RWPE2 (cell line): ENCODE results near the gene DOCK7.

ENCODE experiments used
- ATAC-seq: fragments of 200-7000 bp; cut with Tn5 transposase; 3 replicates; pipeline ENCODE4 v1.9.1; 2021; ENCODE audit warnings: low read depth
- DNase-seq: peaks from one replicate; pipeline ENCODE4 v3.0.0-alpha.2; 2020; ENCODE audit warnings: low spot score
- H3K27ac ChIP-seq: fragments of 450-650 bp; 2 replicates; pipeline ENCODE4 v1.5.1; 2017; ENCODE audit warnings: mild to moderate bottlenecking; ENCODE audit not compliant: poor library complexity, severe bottlenecking
- H3K27me3 ChIP-seq: fragments of 250-450 bp; sonication (Bioruptor Pico); 2 replicates; pipeline ENCODE4 v1.5.1; 2021; ENCODE audit warnings: mild to moderate bottlenecking, moderate library complexity; ENCODE audit not compliant: insufficient read depth, poor library complexity, severe bottlenecking
- H3K36me3 ChIP-seq: fragments of 250-450 bp; sonication (Bioruptor Pico); 2 replicates; pipeline ENCODE4 v1.5.1; 2020; ENCODE audit warnings: low read depth, mild to moderate bottlenecking, moderate library complexity
- H3K4me1 ChIP-seq: fragments of 250-450 bp; sonication (Bioruptor Pico); 2 replicates; pipeline ENCODE4 v1.5.1; 2021; ENCODE audit warnings: mild to moderate bottlenecking, moderate library complexity; ENCODE audit not compliant: insufficient read depth, poor library complexity, severe bottlenecking
- H3K4me3 ChIP-seq: fragments of 250-450 bp; sonication (Bioruptor Pico); 2 replicates; pipeline ENCODE4 v1.5.1; 2021; ENCODE audit warnings: mild to moderate bottlenecking, moderate library complexity; ENCODE audit not compliant: severe bottlenecking
- H3K9me3 ChIP-seq: fragments of 250-450 bp; sonication (Bioruptor Pico); 2 replicates; pipeline ENCODE4 v1.5.1; 2021; ENCODE audit warnings: mild to moderate bottlenecking, moderate library complexity; ENCODE audit not compliant: severe bottlenecking
- CTCF ChIP-seq: fragments of 450-650 bp; IDR thresholded peaks from one replicate; pipeline ENCODE4 v1.5.1; 2017; ENCODE audit warnings: mild to moderate bottlenecking, moderate library complexity; ENCODE audit not compliant: poor library complexity, severe bottlenecking

DOCK7 gene

GRCh38 chr1:62450301-62450700, 237.9 kb downstream of the DOCK7 start:
- H3K36me3 ChIP-seq = peaks cover 95% of the 10 kb centered on the region
- TF ChIP-seq CTCF = no peak
- H3K4me1 ChIP-seq = no peaks in the 10 kb centered on the region
- no peaks in the 10 kb centered on the region for H3K27me3 ChIP-seq
- H3K4me3 ChIP-seq = no peak overlapping the region
- H3K9me3 ChIP-seq = no peaks in the 10 kb centered on the region
- DNase-seq (no peak), ATAC-seq (no peak)
- H3K27ac ChIP-seq = no peak overlapping the region

DNA sequence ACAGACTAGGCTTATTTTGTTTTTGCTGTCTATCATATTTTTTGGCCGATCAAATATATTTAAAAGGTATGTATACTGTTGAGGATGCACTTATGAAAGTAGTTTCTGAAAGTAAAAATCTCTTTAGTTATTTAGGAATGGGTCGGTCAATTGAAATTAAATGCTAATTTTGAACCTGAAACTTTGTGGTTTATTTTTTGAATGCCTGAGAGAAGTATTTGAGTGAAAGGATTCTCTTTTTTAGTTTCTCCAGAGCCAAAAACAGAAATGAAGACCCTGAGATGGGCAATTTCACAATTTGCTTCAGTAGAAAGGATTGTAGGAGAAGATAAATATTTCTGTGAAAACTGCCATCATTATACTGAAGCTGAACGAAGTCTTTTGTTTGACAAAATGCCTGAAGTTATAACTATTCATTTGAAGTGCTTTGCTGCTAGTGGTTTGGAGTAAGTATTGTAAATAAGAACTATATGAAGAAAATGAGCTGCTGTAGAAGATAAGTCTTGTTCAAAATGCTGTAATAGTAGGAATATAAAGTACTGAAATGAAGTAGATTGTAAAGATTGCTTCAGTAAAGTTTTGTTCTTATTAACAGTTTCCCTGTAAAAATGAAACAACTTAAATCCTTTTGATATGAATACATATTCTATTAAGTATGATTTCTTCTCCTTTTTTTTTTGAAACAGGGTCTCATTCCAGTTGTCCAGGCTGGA, 239.8 kb downstream of the DOCK7 start:
- H3K4me1 ChIP-seq = peaks cover 4% of the 10 kb centered on the region
- no peak overlapping the region for H3K4me3 ChIP-seq
- H3K9me3 ChIP-seq = no peaks in the 10 kb centered on the region
- peaks cover 98% of the 10 kb centered on the region for H3K36me3 ChIP-seq
- TF ChIP-seq CTCF = no peak
- no peaks in the 10 kb centered on the region for H3K27me3 ChIP-seq
- no peak overlapping the region for H3K27ac ChIP-seq
- DNase-seq = no peak
- no peak for ATAC-seq

- Histone ChIP-seq H3K9me3 (no peaks in the 10 kb centered on the region), H3K4me1 (peaks cover 4% of the 10 kb centered on the region), H3K36me3 (peaks cover 100% of the 10 kb centered on the region), H3K27ac (no peak overlapping the region), H3K27me3 (no peaks in the 10 kb centered on the region), H3K4me3 (no peak overlapping the region)
- TF ChIP-seq CTCF = no peak
- DNase-seq (no peak), ATAC-seq (no peak)
These were observed 243.5 kb downstream of the DOCK7 start for GRCh38 chr1:62444701-62445100.

DNA sequence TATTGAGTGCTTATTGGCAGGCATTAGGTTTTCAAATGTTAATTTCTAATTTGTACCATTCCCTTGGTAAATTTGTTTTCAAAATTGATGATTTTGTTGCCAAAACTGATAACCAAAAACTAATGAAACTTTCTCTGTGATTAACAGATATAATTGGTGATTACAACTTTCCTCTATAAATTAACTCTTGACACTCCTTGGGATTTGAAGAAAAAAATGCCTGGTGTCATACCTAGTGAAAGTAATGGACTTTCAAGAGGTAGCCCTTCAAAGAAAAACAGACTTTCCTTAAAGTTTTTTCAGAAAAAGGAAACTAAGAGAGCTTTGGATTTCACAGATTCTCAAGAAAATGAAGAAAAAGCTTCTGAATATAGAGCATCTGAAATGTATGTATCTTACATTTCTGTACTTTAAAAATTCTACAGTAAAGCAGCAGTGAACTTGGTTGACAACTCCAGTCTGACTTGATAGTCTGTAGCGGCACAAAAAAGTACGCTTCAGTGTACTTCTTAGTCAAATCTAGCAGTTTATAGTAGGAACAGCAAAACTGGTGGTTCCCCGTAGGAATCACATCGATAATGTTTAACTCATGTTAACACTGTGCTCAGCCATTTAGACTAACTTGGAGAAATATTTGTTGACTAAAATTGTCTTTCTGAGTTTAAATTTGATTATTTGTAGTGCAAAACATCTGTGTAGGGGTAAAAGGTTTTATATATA, 248.4 kb downstream of the DOCK7 start:
- Histone ChIP-seq H3K4me1 (peaks cover 3% of the 10 kb centered on the region), H3K27me3 (no peaks in the 10 kb centered on the region), H3K36me3 (peaks cover 54% of the 10 kb centered on the region), H3K9me3 (no peaks in the 10 kb centered on the region), H3K4me3 (peak overlapping the region; percentile 83), H3K27ac (no peak overlapping the region)
- ATAC-seq (no peak), DNase-seq (no peak)
- no peak for TF ChIP-seq CTCF

DNA sequence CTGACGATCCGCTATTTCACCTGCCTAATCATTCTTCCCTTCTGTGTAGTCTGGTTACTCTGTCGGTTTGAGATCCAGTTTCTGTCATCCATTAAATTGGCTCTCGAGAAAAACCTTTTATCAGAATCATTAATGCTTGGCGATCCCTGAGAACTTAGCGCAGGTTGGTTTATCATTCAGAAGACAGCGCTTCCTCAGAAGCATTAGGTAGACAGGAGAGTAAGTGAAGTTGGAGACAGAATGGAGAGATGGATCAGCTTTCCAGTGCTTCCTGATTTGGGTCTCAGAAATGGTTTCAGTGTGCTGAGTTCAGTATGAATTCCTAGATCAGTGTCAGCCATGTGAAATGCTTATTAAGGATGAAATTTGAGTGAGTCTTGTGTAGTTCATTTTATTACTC, 250.0 kb downstream of the DOCK7 start:
- H3K4me3 ChIP-seq = peak overlapping the region; percentile 83
- ATAC-seq (no peak), DNase-seq (no peak)
- TF ChIP-seq CTCF = no peak
- H3K4me1 ChIP-seq = no peaks in the 10 kb centered on the region
- peaks cover 38% of the 10 kb centered on the region for H3K36me3 ChIP-seq
- H3K9me3 ChIP-seq = no peaks in the 10 kb centered on the region
- H3K27me3 ChIP-seq = no peaks in the 10 kb centered on the region
- peak overlapping the region; percentile 94 for H3K27ac ChIP-seq
